AG04450 (cell line): ENCODE data around the gene DNAJC7. TPM values are rescaled to one million over a fixed set of nuclear protein-coding genes. Genes with fewer than 3 reads are reported as not detected.

Experiments used
- CTCF ChIA-PET: fragments of 300-600, 350-600 bp; formaldehyde crosslinking; extraction: SDS; loops from one replicate; lab custom pipeline; 2022; ENCODE audit warnings: antibody characterized with exemption, inconsistent platforms; lab: Charles Lee
- POLR2A ChIA-PET: fragments of 350-600 bp; formaldehyde crosslinking; extraction: SDS; loops from one replicate; lab custom pipeline; 2021; ENCODE audit warnings: antibody characterized with exemption, inconsistent platforms; lab: Yijun Ruan, JAX
- DNase-seq: peaks from one replicate; pipeline ENCODE4 v3.0.0-alpha.2; 2011; ENCODE audit warnings: low read depth, low spot score
- H3K27ac ChIP-seq: one replicate; pipeline ENCODE4 v1.5.1; 2012; ENCODE audit warnings: low read depth, low read length, control low read depth
- H3K27me3 ChIP-seq: one replicate; pipeline ENCODE4 v1.6.0; 2012; ENCODE audit warnings: low read length; ENCODE audit not compliant: control insufficient read depth, insufficient read depth
- H3K4me3 ChIP-seq: 2 replicates; pipeline ENCODE4 v1.5.1; 2011; ENCODE audit warnings: mild to moderate bottlenecking, low read depth, low read length, control low read depth
- H3K9me3 ChIP-seq: 2 replicates; pipeline ENCODE4 v1.5.1; 2012; ENCODE audit warnings: low read length; ENCODE audit not compliant: control insufficient read depth, insufficient read depth
- CTCF ChIP-seq: IDR thresholded peaks from 2 replicates; pipeline ENCODE4 v1.5.1; 2011; ENCODE audit warnings: low read depth, low read length, control low read depth, inconsistent platforms
- polyA plus RNA-seq: library from polyadenylated mRNA; depleted of rRNA; stranded (reverse); fragments of >200 nt; gene quantifications from 2 replicates; pipeline ENCODE4 v1.2.3, GENCODE V29; 2011

The DNAJC7 gene
- polyA plus RNA-seq, 1 experiment = 66.4 TPM

DNA sequence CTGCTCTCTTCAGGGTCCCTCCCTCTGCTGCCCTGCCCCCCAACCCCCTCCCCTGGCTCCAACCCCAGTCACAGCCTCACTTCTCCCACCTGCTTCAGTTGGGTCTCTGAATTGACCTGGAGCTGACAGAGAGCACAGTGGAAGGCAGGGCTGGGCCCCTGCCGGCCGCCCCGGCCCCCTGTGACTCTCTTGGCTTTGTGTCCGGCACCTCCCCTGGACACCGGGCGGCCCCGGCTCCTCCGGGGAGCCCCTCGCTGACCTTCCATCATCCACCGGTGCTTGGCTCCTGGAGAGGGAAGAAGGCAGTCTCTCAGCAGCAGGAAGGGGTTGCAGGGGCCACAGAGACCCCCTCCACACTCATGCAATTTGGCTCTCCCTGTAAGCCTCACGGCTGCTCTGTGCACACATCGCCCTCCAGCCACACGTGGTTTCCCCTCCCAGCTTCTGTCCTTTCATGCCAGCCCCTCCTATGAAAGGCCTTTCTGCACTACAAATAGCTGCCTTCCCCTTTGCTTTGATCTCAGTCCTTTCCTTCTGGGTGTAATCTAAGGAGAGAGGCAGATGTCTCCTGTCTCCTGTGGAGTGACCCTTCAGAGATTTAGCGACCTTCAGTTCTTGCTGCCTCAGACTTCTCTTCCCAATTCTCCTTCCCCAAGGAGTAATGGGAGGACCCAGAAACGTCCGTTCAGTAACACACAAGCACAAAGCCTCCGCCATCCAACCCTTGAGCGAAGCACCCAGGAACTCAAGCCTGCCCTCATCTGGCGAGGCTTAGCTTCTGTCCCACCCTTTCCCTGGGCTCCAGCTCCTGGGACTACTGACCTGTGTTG is 10.9 kb upstream of the DNAJC7 start:
- H3K27ac ChIP-seq = no peak overlapping the region
- peaks cover 16% of the 10 kb centered on the region for H3K27me3 ChIP-seq
- no peak for DNase-seq
- H3K9me3 ChIP-seq = no peaks in the 10 kb centered on the region
- ChIA-PET POLR2A (no interaction called here), CTCF (interaction anchor here (0.6 to 1.9 kb wide), 7 partner anchors 8 to 1107 kb away, joined by 3 to 6 read pairs (median 4); partner anchors contain the start of gene NKIRAS2)
- no peak overlapping the region for H3K4me3 ChIP-seq
- TF ChIP-seq CTCF = peak; percentile 25; the same call in 1 of the 2 replicates

- Histone ChIP-seq H3K27me3 (peaks cover 13% of the 10 kb centered on the region), H3K9me3 (no peaks in the 10 kb centered on the region), H3K27ac (no peak overlapping the region), H3K4me3 (no peak overlapping the region)
- ChIA-PET CTCF (interaction anchor here (0.6 to 1.9 kb wide), 3 partner anchors 7 to 90 kb away, joined by 3 to 6 read pairs (median 6); partner anchors contain the start of gene NKIRAS2), POLR2A (interaction anchor here (2.2 kb wide), 1 partner anchor 10 kb away, joined by 7 read pairs; the partner anchor contains the start of gene DNAJC7)
- no peak for TF ChIP-seq CTCF
- no peak for DNase-seq
Measured at GRCh38 chr17:42027590-42027889, 10.3 kb upstream of the DNAJC7 start.

- no peak overlapping the region for H3K4me3 ChIP-seq
- no peaks in the 10 kb centered on the region for H3K9me3 ChIP-seq
- DNase-seq = no peak
- no peak for TF ChIP-seq CTCF
- CTCF ChIA-PET = interaction anchor here (0.6 to 1.9 kb wide), 7 partner anchors 7 to 552 kb away, joined by 3 to 6 read pairs (median 4); partner anchors contain the start of gene NKIRAS2
- H3K27ac ChIP-seq = no peak overlapping the region
- H3K27me3 ChIP-seq = peaks cover 13% of the 10 kb centered on the region
- POLR2A ChIA-PET = interaction anchor here (1.6 to 2.2 kb wide), 2 partner anchors 9 to 10 kb away, joined by 4 to 7 read pairs; partner anchors contain the start of gene DNAJC7
Measured at GRCh38 chr17:42026857-42027589, 9.8 kb upstream of the DNAJC7 start.

- H3K9me3 ChIP-seq = no peaks in the 10 kb centered on the region
- TF ChIP-seq CTCF = no peak
- no peak overlapping the region for H3K4me3 ChIP-seq
- no peak for DNase-seq
- peak overlapping the region; percentile 47 for H3K27ac ChIP-seq
- H3K27me3 ChIP-seq = peaks cover 8% of the 10 kb centered on the region
- POLR2A ChIA-PET = interaction anchor here (1.6 to 2.2 kb wide), 2 partner anchors 8 to 11 kb away, joined by 4 to 7 read pairs; partner anchors contain the start of gene DNAJC7
- CTCF ChIA-PET = interaction anchor here (0.5 to 1.9 kb wide), 15 partner anchors 8 to 197 kb away, joined by 3 to 14 read pairs (median 4); partner anchors contain the start of genes CNP, DHX58 and DNAJC7
Measured at GRCh38 chr17:42025936-42026335, 8.7 kb upstream of the DNAJC7 start.
